K562 (cell line): Measurements from ENCODE around the gene HK2. TPM values are rescaled to one million over a fixed set of nuclear protein-coding genes. Genes with fewer than 3 reads are reported as not detected.

Experiments used
- ATAC-seq: fragments of 200-7000 bp; cut with Tn5 transposase; 3 replicates; pipeline ENCODE4 v1.9.1; 2020; ENCODE audit warnings: moderate library complexity
- BruUV-seq: library from RNA; stranded (reverse); fragments of 400-500 nt; replicated peaks from 2 replicates; lab custom pipeline; 2021; lab: Mats Ljungman, UMichigan
- CTCF ChIA-PET: fragments of 300-600 bp; formaldehyde crosslinking; extraction: SDS; loops from one replicate; lab custom pipeline; 2021; ENCODE audit warnings: low intra/inter-chr PET ratio; lab: Yijun Ruan, JAX
- POLR2A ChIA-PET: fragments of 300-600, 350-650 bp; sonication (Branson Sonifier 250); formaldehyde crosslinking; extraction: SDS; loops from one replicate; lab custom pipeline; 2021; ENCODE audit warnings: antibody characterized with exemption, inconsistent platforms; lab: Yijun Ruan, JAX
- DNase-seq, 4 experiments: peaks; one replicate each; pipeline versions ENCODE4 v3.0.0 to v3.0.0-alpha.2; 2011 to 2018; ENCODE audit warnings: low spot score in 3 of 4, mixed read lengths in 3 of 4; ENCODE audit errors: extremely low read depth in 1 of 4
- FAIRE-seq: peaks from 2 replicates; lab custom pipeline; 2011; peaks lifted over from hg19 to GRCh38; lab: Jason Lieb, UNC
- H2AFZ ChIP-seq: 2 replicates; pipeline ENCODE4 v1.6.0; 2011; ENCODE audit warnings: low read depth, low read length, control low read depth, inconsistent platforms
- H3K27ac ChIP-seq: fragments of 200-600 bp; 3 replicates; pipeline ENCODE4 v1.8.0; 2011; ENCODE audit warnings: low read depth, mild to moderate bottlenecking, control low read depth, inconsistent platforms, low read length, moderate library complexity, mixed read lengths; ENCODE audit errors: extremely low read depth
- H3K27me3 ChIP-seq, 2 experiments: fragments of 300-600 bp in 1 of 2; 2 replicates in 1 of 2; 3 replicates in 1 of 2; pipeline versions ENCODE4 v1.6.0 to v1.8.0; 2011; ENCODE audit warnings: inconsistent platforms in 2 of 2, low read length in 2 of 2, mild to moderate bottlenecking in 1 of 2, mixed read lengths in 1 of 2, moderate library complexity in 1 of 2; ENCODE audit not compliant: control insufficient read depth in 2 of 2, insufficient read depth in 2 of 2
- H3K36me3 ChIP-seq: fragments of 300-600 bp; 3 replicates; pipeline ENCODE4 v1.8.0; 2011; ENCODE audit warnings: mild to moderate bottlenecking, low read length, inconsistent platforms; ENCODE audit not compliant: control insufficient read depth, insufficient read depth
- H3K4me1 ChIP-seq, 2 experiments: fragments of 200-600 bp in 1 of 2; replicated peaks in 1 of 2; 2 replicates in 1 of 2; 3 replicates in 1 of 2; pipeline versions ENCODE4 v1.5.1 to v1.8.0; 2011; ENCODE audit warnings: inconsistent platforms in 2 of 2, low read length in 2 of 2, mild to moderate bottlenecking in 1 of 2, mixed read lengths in 1 of 2, moderate library complexity in 1 of 2; ENCODE audit not compliant: control insufficient read depth in 2 of 2, insufficient read depth in 2 of 2
- H3K4me2 ChIP-seq: 2 replicates; pipeline ENCODE4 v1.6.1; 2011; ENCODE audit warnings: low read length, control low read depth, inconsistent platforms, mixed read lengths; ENCODE audit not compliant: insufficient read depth
- H3K4me3 ChIP-seq: fragments of 200-600 bp; sonication (generic), shearing (Covaris generic); 2 replicates; pipeline ENCODE4 v1.5.1; 2016; ENCODE audit warnings: control low read depth, inconsistent platforms
- H3K79me2 ChIP-seq: fragments of 200-600 bp; 3 replicates; pipeline ENCODE4 v1.8.0; 2011; ENCODE audit warnings: low read length, inconsistent platforms; ENCODE audit not compliant: control insufficient read depth, insufficient read depth
- H3K9ac ChIP-seq, 2 experiments: 2 replicates each; pipeline versions ENCODE4 v1.6.0 to v1.6.1; 2011; ENCODE audit warnings: low read depth in 2 of 2, low read length in 2 of 2, control low read depth in 1 of 2, inconsistent platforms in 1 of 2, mild to moderate bottlenecking in 1 of 2, mixed read lengths in 1 of 2; ENCODE audit not compliant: insufficient read depth in 1 of 2
- H3K9me1 ChIP-seq: one replicate; pipeline ENCODE4 v1.6.0; 2011; ENCODE audit warnings: inconsistent platforms, mild to moderate bottlenecking, low read length, moderate library complexity; ENCODE audit not compliant: control insufficient read depth, insufficient read depth
- H3K9me3 ChIP-seq: replicated peaks from 2 replicates; pipeline ENCODE4 v1.5.1; 2011; ENCODE audit warnings: low read depth, low read length, inconsistent platforms; ENCODE audit not compliant: control insufficient read depth, insufficient read depth
- H4K20me1 ChIP-seq: replicated peaks from 2 replicates; pipeline ENCODE4 v1.6.1; 2011; ENCODE audit warnings: low read length, inconsistent platforms, mixed read lengths; ENCODE audit not compliant: control insufficient read depth, insufficient read depth
- ARNT ChIP-seq, 2 experiments: fragments of 450-650 bp; IDR thresholded peaks; 2 replicates each; pipeline ENCODE4 v1.6.1; 2016; ENCODE audit warnings: mild to moderate bottlenecking in 1 of 2
- C11orf30 ChIP-seq: fragments of 450-650 bp; IDR thresholded peaks from 2 replicates; pipeline ENCODE4 v1.6.1; 2016; ENCODE audit warnings: low read depth, mild to moderate bottlenecking
- CTBP1 ChIP-seq: fragments of 450-650 bp; IDR thresholded peaks from 2 replicates; pipeline ENCODE4 v1.6.1; 2016; ENCODE audit warnings: borderline replicate concordance
- HLTF ChIP-seq: fragments of 450-650 bp; IDR thresholded peaks from 2 replicates; pipeline ENCODE4 v1.6.1; 2016
- HNRNPL ChIP-seq: fragments of 200-400 bp; formaldehyde crosslinking; IDR thresholded peaks from 2 replicates; pipeline ENCODE4 v1.6.1; 2017; ENCODE audit warnings: low read depth, mild to moderate bottlenecking, low read length
- KDM1A ChIP-seq, 2 experiments: fragments of 450-650 bp; IDR thresholded peaks; 2 replicates each; pipeline ENCODE4 v1.6.1; 2016; ENCODE audit warnings: mild to moderate bottlenecking in 2 of 2
- MAFG ChIP-seq: fragments of 450-650 bp; conservative IDR thresholded peaks from 2 replicates; pipeline ENCODE4 v1.6.1; 2016; ENCODE audit warnings: missing genetic modification characterization, missing compliant biosample characterization
- MAZ ChIP-seq, 2 experiments: fragments of 450-650 bp in 1 of 2; sonication (generic) in 1 of 2; formaldehyde crosslinking; IDR thresholded peaks in 1 of 2; conservative IDR thresholded peaks in 1 of 2; 2 replicates each; pipeline versions ENCODE4 v1.4.0 to v1.5.0; 2020; ENCODE audit warnings: mild to moderate bottlenecking in 1 of 2, missing genetic modification reagents in 1 of 2
- MEF2D ChIP-seq: conservative IDR thresholded peaks from 2 replicates; pipeline ENCODE4 v1.6.1; 2016; ENCODE audit warnings: low read depth, missing genetic modification characterization, missing compliant biosample characterization
- SAFB2 ChIP-seq: fragments of 200-400 bp; formaldehyde crosslinking; IDR thresholded peaks from 2 replicates; pipeline ENCODE4 v1.6.1; 2018; ENCODE audit warnings: borderline replicate concordance, low read length, low read depth, moderate library complexity; ENCODE audit not compliant: severe bottlenecking
- SMAD3 ChIP-seq: fragments of 450-650 bp; formaldehyde crosslinking; conservative IDR thresholded peaks from 2 replicates; pipeline ENCODE4 v1.4.0; 2020; ENCODE audit warnings: mild to moderate bottlenecking
- XRCC4 ChIP-seq: IDR thresholded peaks from one replicate; pipeline ENCODE4 v1.6.1; 2011; ENCODE audit not compliant: insufficient read depth, insufficient read length; ENCODE audit errors: extremely low read depth
- ZNF316 ChIP-seq: fragments of 450-650 bp; IDR thresholded peaks from 2 replicates; pipeline ENCODE4 v1.6.1; 2016
- ZNF780A ChIP-seq: fragments of 250-450 bp; sonication (Bioruptor Pico); IDR thresholded peaks from 2 replicates; pipeline ENCODE4 v1.5.0; 2021; ENCODE audit warnings: mild to moderate bottlenecking
- ZZZ3 ChIP-seq: fragments of 450-650 bp; IDR thresholded peaks from 2 replicates; pipeline ENCODE4 v1.6.1; 2016; ENCODE audit warnings: antibody characterized with exemption, mild to moderate bottlenecking, moderate library complexity
- WGBS: fragments of 100-300 bp; shearing (Covaris generic); methylation state at CpG from one replicate; pipeline ENCODE4 v1.1.6; 2016; ENCODE audit warnings: low coverage, mixed read lengths; ENCODE audit not compliant: insufficient coverage; ENCODE audit errors: missing lambda C conversion rate; 5-methylcytosine and 5-hydroxymethylcytosine counted together
- in situ Hi-C: fragments of 300-500 bp; cut with MboI; formaldehyde crosslinking; loops from 4 replicates; pipeline ENCODE4 v1.15.0; 2018; ENCODE audit warnings: inconsistent platforms, mixed read lengths
- intact Hi-C: fragments of 100-400 bp; cut with micrococcal nuclease; formaldehyde crosslinking; loops from 2 replicates; pipeline ENCODE4 v1.14.2; 2022
- polyA plus RNA-seq, 8 experiments: library from polyadenylated mRNA; depleted of rRNA in 4 of 8; stranded (reverse) in 5 of 8; unstranded in 3 of 8; fragments of >200 nt; fragmentation: Nextera tagmentation in 2 of 8; fragmentation: Illumina TruSeq in 1 of 8; extraction: Ambion mirVana in 2 of 8; extraction: Trizol in 1 of 8; gene quantifications; 2 replicates each; pipeline versions ENCODE4 v1.2.1 to v1.2.3, GENCODE V29; 2011 to 2014; ENCODE audit warnings: inconsistent platforms in 1 of 8, missing spikeins in 1 of 8
- total RNA-seq, 7 experiments: library from RNA; depleted of rRNA in 6 of 7; stranded (reverse); fragments of >200 nt in 6 of 7; fragmentation: Illumina TruSeq in 2 of 7; extraction: Trizol in 2 of 7; gene quantifications; 2 replicates each; pipeline versions ENCODE4 v1.2.1 to v1.2.3, GENCODE V29; 2011 to 2021; ENCODE audit warnings: low replicate concordance in 1 of 7
- TF ChIP-seq, protein P1 (sequence below): sonication (generic); formaldehyde crosslinking; IDR thresholded peaks from 2 replicates; pipeline ENCODE4 v1.8.0; 2023; ENCODE audit warnings: mild to moderate bottlenecking, missing genetic modification reagents
- TF ChIP-seq, protein P2 (sequence below): fragments of 250-450 bp; sonication (Bioruptor Pico); IDR thresholded peaks from 2 replicates; pipeline ENCODE4 v1.4.0; 2020; ENCODE audit warnings: mild to moderate bottlenecking, moderate library complexity

Gene HK2
- total and polyA plus RNA-seq, 9 of the 15 experiments (the other 6 are each of a cell fraction or from before 2014, with no cell fraction given), result 4.7 to 56.0 (median 19.9) TPM

DNA sequence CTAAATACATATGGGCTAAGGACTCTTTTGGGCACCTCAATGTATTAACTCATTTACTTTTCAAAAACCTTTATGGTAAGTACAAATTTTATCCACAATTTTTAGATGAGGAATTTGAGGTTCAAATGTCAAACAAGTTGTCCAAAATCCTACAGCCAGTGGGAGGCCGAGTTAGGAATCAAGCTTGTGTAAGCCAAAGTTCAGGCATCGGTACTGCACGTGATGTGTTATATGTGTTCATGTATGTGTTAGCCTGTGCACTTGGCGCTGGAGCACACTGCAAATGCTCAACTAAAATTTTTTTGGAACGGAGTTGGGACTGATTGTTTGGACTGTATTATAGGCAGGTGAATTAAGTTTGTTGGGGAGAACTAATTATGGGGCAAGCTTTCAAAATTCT lies 22.7 kb downstream of the HK2 start (continued):
- TF ChIP-seq, protein P1, sequence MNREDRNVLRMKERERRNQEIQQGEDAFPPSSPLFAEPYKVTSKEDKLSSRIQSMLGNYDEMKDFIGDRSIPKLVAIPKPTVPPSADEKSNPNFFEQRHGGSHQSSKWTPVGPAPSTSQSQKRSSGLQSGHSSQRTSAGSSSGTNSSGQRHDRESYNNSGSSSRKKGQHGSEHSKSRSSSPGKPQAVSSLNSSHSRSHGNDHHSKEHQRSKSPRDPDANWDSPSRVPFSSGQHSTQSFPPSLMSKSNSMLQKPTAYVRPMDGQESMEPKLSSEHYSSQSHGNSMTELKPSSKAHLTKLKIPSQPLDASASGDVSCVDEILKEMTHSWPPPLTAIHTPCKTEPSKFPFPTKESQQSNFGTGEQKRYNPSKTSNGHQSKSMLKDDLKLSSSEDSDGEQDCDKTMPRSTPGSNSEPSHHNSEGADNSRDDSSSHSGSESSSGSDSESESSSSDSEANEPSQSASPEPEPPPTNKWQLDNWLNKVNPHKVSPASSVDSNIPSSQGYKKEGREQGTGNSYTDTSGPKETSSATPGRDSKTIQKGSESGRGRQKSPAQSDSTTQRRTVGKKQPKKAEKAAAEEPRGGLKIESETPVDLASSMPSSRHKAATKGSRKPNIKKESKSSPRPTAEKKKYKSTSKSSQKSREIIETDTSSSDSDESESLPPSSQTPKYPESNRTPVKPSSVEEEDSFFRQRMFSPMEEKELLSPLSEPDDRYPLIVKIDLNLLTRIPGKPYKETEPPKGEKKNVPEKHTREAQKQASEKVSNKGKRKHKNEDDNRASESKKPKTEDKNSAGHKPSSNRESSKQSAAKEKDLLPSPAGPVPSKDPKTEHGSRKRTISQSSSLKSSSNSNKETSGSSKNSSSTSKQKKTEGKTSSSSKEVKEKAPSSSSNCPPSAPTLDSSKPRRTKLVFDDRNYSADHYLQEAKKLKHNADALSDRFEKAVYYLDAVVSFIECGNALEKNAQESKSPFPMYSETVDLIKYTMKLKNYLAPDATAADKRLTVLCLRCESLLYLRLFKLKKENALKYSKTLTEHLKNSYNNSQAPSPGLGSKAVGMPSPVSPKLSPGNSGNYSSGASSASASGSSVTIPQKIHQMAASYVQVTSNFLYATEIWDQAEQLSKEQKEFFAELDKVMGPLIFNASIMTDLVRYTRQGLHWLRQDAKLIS (CRISPR knock-in tag), result no peak
- TF ChIP-seq SAFB2 (no peak), KDM1A (IDR thresholded peaks at IDR 0.05) (no peak), ARNT (IDR thresholded peaks at IDR 0.05) (no peak), CTBP1 (no peak)

DNA sequence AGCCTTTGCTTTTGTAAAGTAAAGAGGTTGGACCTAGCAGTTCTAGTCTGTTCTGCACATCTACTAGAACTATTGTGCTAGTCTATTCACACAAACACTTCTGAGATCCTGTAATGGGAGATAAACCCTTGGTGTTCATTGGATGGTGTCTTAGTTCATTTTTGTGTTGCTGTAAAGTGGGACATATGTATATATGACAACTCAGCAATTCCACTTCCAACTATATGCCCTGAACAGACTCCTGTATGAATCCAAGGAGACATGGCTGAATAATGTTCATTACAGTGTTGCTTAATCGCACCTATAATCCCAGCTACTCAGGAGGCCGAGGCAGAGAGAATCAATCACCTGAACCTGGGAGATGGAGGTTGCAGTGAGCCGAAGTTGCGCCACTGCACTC lies 23.3 kb downstream of the HK2 start:
- H4K20me1 ChIP-seq, result peaks cover 38% of the 10 kb centered on the region
- intact Hi-C loops, result no loop called here
- no peak overlapping the region for H2AFZ ChIP-seq
- no peak overlapping the region for H3K4me3 ChIP-seq
- H3K4me1 ChIP-seq, result peaks cover 0 to 8% of the 10 kb centered on the region in 2 experiments; a peak in 3 of 5 replicates
- 91% methylated on average over 4 of the region's 4 CpGs for WGBS
- H3K27ac ChIP-seq, result no peak overlapping the region
- peaks cover 64% of the 10 kb centered on the region for H3K36me3 ChIP-seq
- H3K27me3 ChIP-seq, result no peaks in the 10 kb centered on the region
- DNase-seq (no peak), ATAC-seq (no peak), FAIRE-seq (no peak)
- H3K9me1 ChIP-seq, result no peaks in the 10 kb centered on the region
- H3K9me3 ChIP-seq, result no peaks in the 10 kb centered on the region
- in situ Hi-C loops, result no loop called here
- H3K4me2 ChIP-seq, result no peak overlapping the region
- H3K79me2 ChIP-seq, result peaks cover 24% of the 10 kb centered on the region
- ChIA-PET POLR2A (no interaction called here), CTCF (no interaction called here)
- H3K9ac ChIP-seq, result no peak overlapping the region
- BruUV-seq, result no TSS peak
- TF ChIP-seq, protein P2, sequence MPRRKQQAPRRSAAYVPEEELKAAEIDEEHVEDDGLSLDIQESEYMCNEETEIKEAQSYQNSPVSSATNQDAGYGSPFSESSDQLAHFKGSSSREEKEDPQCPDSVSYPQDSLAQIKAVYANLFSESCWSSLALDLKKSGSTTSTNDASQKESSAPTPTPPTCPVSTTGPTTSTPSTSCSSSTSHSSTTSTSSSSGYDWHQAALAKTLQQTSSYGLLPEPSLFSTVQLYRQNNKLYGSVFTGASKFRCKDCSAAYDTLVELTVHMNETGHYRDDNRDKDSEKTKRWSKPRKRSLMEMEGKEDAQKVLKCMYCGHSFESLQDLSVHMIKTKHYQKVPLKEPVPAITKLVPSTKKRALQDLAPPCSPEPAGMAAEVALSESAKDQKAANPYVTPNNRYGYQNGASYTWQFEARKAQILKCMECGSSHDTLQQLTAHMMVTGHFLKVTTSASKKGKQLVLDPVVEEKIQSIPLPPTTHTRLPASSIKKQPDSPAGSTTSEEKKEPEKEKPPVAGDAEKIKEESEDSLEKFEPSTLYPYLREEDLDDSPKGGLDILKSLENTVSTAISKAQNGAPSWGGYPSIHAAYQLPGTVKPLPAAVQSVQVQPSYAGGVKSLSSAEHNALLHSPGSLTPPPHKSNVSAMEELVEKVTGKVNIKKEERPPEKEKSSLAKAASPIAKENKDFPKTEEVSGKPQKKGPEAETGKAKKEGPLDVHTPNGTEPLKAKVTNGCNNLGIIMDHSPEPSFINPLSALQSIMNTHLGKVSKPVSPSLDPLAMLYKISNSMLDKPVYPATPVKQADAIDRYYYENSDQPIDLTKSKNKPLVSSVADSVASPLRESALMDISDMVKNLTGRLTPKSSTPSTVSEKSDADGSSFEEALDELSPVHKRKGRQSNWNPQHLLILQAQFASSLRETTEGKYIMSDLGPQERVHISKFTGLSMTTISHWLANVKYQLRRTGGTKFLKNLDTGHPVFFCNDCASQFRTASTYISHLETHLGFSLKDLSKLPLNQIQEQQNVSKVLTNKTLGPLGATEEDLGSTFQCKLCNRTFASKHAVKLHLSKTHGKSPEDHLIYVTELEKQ (CRISPR knock-in tag), result no peak
- TF ChIP-seq MEF2D (no peak), C11orf30 (peak; percentile 40; the same call in 1 of the 2 replicates), ZNF316 (peak; percentile 68), HNRNPL (no peak), MAFG (tag) (peak; percentile 37), ZNF780A (CRISPR knock-in tag) (no peak), HLTF (no peak), SMAD3 (CRISPR knock-in tag) (no peak), MAZ (CRISPR knock-in tag; conservative IDR thresholded peaks at IDR 0.05 in 1 of 2, IDR thresholded peaks at IDR 0.05 in 1 of 2) (no peak), XRCC4 (no peak), ZZZ3 (no peak)
